ENCODE measurements around the gene SLX4.

Gene SLX4

DNA sequence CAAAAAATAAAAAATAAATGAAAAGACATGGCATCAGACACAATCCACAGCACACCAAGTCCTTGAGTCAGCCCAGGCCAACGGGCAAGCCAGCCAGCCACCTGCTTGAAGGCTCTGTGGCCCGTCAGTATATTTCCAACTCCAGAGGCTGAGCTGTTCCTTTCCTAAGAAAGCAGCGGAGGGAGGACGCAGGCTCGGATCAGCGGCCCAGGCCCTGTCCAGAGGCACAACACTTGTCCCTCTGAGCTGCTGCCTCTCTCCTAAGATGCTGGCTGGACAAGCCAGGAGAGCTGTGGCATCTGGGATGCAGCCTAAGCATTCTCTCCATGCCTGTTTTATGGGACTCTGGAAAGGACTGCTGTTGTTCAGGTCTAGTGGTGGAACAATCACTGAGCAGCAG, 19.4 kb downstream of the SLX4 start:
- no peaks in the 10 kb centered on the region for H3K27me3 ChIP-seq (ENCODE audit: insufficient read depth, poor library complexity, severe bottlenecking)
- H3K4me3 ChIP-seq (replicated peaks; ENCODE audit: insufficient read depth, low read length), result no peak overlapping the region
- DNase-seq (ENCODE audit: low read depth in 1 of 2, low spot score in 1 of 2), result no peak
- H3K27ac ChIP-seq (replicated peaks), result no peak overlapping the region
- TF ChIP-seq POLR2AphosphoS5 (IDR thresholded peaks at IDR 0.05; ENCODE audit: low read depth), result no peak
- TF ChIP-seq, protein P1, sequence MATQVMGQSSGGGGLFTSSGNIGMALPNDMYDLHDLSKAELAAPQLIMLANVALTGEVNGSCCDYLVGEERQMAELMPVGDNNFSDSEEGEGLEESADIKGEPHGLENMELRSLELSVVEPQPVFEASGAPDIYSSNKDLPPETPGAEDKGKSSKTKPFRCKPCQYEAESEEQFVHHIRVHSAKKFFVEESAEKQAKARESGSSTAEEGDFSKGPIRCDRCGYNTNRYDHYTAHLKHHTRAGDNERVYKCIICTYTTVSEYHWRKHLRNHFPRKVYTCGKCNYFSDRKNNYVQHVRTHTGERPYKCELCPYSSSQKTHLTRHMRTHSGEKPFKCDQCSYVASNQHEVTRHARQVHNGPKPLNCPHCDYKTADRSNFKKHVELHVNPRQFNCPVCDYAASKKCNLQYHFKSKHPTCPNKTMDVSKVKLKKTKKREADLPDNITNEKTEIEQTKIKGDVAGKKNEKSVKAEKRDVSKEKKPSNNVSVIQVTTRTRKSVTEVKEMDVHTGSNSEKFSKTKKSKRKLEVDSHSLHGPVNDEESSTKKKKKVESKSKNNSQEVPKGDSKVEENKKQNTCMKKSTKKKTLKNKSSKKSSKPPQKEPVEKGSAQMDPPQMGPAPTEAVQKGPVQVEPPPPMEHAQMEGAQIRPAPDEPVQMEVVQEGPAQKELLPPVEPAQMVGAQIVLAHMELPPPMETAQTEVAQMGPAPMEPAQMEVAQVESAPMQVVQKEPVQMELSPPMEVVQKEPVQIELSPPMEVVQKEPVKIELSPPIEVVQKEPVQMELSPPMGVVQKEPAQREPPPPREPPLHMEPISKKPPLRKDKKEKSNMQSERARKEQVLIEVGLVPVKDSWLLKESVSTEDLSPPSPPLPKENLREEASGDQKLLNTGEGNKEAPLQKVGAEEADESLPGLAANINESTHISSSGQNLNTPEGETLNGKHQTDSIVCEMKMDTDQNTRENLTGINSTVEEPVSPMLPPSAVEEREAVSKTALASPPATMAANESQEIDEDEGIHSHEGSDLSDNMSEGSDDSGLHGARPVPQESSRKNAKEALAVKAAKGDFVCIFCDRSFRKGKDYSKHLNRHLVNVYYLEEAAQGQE (IDR thresholded peaks at IDR 0.05; ENCODE audit: insufficient replicate concordance, low read depth), result no peak
- no peak for TF ChIP-seq GABPA (IDR thresholded peaks at IDR 0.05; ENCODE audit: low read depth)
- no peak for TF ChIP-seq SPI1 (IDR thresholded peaks at IDR 0.05; ENCODE audit: borderline replicate concordance, low read depth)
- no peak for TF ChIP-seq CTCF (IDR thresholded peaks at IDR 0.05; ENCODE audit: insufficient read depth, low read length)

- DNase-seq (ENCODE audit: low read depth in 1 of 2, low spot score in 1 of 2), result no peak
- TF ChIP-seq CTCF (IDR thresholded peaks at IDR 0.05; ENCODE audit: insufficient read depth, low read length) (no peak), GABPA (IDR thresholded peaks at IDR 0.05; ENCODE audit: low read depth) (no peak), SPI1 (IDR thresholded peaks at IDR 0.05; ENCODE audit: borderline replicate concordance, low read depth) (no peak), POLR2AphosphoS5 (IDR thresholded peaks at IDR 0.05; ENCODE audit: low read depth) (no peak)
- TF ChIP-seq, protein P1 (IDR thresholded peaks at IDR 0.05; ENCODE audit: insufficient replicate concordance, low read depth), result no peak
Observed at GRCh38 chr16:3591436-3591803, 20.0 kb downstream of the SLX4 start.

DNA sequence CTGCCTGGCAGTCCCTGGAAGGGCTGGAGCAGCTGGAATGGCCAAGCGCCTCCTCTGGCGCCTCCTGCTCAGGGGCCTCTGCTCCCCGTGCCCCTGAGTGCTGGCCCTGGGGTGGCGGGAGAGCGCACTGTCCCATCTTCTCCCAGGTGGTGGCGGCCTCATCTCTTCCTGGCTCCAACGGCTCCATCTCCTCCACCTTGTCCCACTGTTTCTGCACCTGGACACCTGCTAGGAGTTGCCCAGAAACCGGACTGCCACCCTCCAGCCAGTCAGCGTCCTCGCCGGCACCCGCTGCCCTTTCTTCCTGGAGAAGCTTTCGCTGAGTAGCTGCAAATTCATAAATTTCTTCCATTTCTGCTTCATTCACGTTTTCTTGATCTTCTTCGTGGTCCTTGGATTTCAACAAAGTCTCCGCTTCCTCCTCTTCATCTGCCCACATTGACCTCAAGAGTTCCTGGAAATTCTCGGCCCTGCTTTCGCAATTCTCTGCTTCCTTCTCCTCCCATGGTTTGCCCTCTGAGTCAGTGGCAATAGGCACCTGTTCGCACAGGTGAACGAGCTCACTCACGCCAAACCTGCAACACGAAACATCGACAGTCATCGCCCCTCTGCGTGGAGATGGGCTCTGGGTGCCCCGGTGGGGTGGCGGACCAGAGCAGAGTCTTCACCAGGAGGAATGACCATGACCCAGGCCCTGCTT, 20.5 kb downstream of the SLX4 start:
- Histone ChIP-seq H3K27me3 (ENCODE audit: insufficient read depth, poor library complexity, severe bottlenecking) (no peaks in the 10 kb centered on the region), H3K27ac (replicated peaks) (no peak overlapping the region), H3K4me3 (replicated peaks; ENCODE audit: insufficient read depth, low read length) (no peak overlapping the region)
- TF ChIP-seq GABPA (IDR thresholded peaks at IDR 0.05; ENCODE audit: low read depth), result 0 out of 2 replicates have a peak, but pooled peaks have one; percentile 22
- TF ChIP-seq CTCF (IDR thresholded peaks at IDR 0.05; ENCODE audit: insufficient read depth, low read length), result no peak
- TF ChIP-seq POLR2AphosphoS5 (IDR thresholded peaks at IDR 0.05; ENCODE audit: low read depth), result peak; percentile 57
- TF ChIP-seq, protein P1 (IDR thresholded peaks at IDR 0.05; ENCODE audit: insufficient replicate concordance, low read depth), result no peak
- peak; percentile 51; the same call in 1 of the 2 replicates for TF ChIP-seq SPI1 (IDR thresholded peaks at IDR 0.05; ENCODE audit: borderline replicate concordance, low read depth)
- DNase-seq (ENCODE audit: low read depth in 1 of 2, low spot score in 1 of 2), result peak; percentile 57 to 80

More at GRCh38 chr16:3591436-3591803, 20.0 kb downstream of the SLX4 start:
- H3K27me3 ChIP-seq (ENCODE audit: insufficient read depth, poor library complexity, severe bottlenecking), result no peaks in the 10 kb centered on the region
- no peak overlapping the region for H3K4me3 ChIP-seq (replicated peaks; ENCODE audit: insufficient read depth, low read length)
- no peak overlapping the region for H3K27ac ChIP-seq (replicated peaks)

Measured in HL-60 (cell line).